Astrocyte of the cerebellum (primary cell): ENCODE data around the gene THRB.

Experiments used
- DNase-seq: peaks from one replicate; pipeline ENCODE4 v3.0.0-alpha.2; 2011; ENCODE audit warnings: low read depth
- H3K4me3 ChIP-seq: 2 replicates; pipeline ENCODE4 v1.5.1; 2011; ENCODE audit warnings: mild to moderate bottlenecking, low read depth, low read length, moderate library complexity
- CTCF ChIP-seq: IDR thresholded peaks from 2 replicates; pipeline ENCODE4 v1.5.1; 2012; ENCODE audit warnings: low read length, low read depth, moderate library complexity, mild to moderate bottlenecking; ENCODE audit errors: missing control alignments
- in situ Hi-C: cut with HindIII; loops from 2 replicates; pipeline ENCODE4 v1.10.0; 2017; ENCODE audit warnings: low sequenced_read_pairs

THRB gene

DNA sequence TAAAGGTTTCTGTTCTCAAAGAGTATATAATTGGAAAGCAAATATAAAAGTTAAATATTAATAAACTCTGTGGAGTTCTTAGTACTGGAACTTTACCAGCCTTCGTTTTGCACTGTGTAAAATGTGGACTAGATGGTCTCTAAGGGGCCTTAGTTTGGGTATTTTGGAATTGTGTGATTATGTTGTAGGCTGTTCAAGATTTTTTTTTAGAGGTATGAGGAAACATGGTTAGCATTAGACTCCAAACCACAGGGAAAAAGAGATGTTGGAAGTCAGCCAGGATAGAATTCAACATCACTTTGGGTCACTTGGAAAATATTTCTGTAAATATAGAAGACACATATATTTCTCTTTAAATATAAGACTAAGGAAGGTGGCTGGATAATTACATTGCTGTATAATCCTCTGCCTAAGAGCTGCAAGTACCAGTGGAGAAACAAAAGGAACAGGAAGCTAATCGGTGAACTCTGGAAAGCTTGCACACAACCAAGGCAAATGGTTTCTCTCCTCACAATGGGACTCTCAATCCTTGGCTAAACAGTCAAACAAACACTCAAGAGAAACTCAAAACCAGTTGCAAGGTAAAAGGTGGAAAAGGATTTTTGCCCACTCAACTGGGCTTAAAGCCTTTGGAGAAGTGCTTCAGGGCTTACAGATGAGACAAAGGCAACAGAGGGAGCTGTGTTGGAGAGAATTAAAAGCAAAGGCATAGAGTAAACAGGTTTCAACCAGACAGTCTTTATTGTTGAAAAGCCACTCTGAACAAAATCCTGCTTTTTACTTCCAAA is 407.8 kb downstream of the THRB start:
- TF ChIP-seq CTCF, result no peak
- DNase-seq, result peak; percentile 27
- in situ Hi-C loops, result no loop called here
- no peak overlapping the region for H3K4me3 ChIP-seq

DNA sequence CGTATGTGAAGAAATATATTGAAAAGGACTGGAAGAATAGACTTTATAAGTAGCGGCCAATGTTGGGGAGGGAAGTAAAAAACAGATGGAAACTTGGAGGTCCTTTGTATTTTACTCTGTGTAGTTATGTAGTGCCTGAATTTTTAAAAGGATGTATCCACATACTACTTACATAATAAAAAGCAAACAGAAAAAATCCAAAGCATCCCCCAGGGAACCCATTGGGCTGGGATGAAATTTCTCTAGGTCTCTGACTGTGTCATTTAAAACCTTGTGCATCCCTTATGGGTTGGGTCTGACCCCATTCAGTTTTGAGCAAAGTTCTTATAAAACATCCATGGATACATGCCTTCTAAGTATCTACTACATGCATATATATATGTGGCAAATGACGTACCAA is 408.4 kb downstream of the THRB start:
- no peak for TF ChIP-seq CTCF
- no peak for DNase-seq
- H3K4me3 ChIP-seq, result no peak overlapping the region
- in situ Hi-C loops, result no loop called here

DNA sequence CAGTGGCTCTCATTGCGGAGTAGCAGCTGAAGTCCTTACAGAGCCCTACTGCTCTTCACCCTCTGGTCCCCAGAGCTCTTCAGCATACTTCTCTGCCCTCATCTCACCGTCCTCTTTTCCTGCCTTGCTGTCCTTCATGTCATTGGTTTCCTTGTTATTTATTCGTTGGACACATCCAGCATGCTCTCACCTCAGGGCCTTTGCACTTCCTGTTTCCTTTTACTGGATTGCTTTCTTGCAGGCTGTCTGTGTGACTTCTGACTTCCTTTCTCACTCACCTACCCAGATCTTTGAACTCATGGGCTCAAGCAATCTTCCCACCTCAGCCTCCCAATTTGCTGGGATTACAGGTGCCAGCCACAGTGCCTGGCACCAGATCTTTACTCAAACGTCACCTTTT is 422.5 kb downstream of the THRB start:
- no peak for DNase-seq
- in situ Hi-C loops, result no loop called here
- H3K4me3 ChIP-seq, result no peak overlapping the region
- no peak for TF ChIP-seq CTCF

DNA sequence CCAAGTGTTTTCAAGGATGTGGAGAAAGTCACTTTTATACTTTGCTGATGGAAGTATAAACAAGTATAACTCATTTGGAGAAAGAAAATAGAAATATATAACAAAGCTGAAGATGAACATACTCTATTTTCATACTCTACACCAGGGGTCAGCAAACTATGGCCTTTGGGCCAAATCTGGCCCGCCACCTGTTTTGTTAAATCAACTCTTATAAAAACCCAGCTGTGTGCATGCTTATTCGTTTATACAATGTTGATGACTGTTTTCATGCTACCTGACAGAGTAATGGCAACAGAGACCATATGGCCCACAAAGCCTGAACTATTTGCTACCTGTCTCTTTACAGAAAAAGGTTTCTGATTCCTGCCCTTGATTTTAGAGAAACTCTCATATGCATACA is 425.6 kb downstream of the THRB start:
- in situ Hi-C loops, result no loop called here
- no peak overlapping the region for H3K4me3 ChIP-seq
- no peak for TF ChIP-seq CTCF
- no peak for DNase-seq

GRCh38 chr3:24067483-24067882 is 427.2 kb downstream of the THRB start:
- in situ Hi-C loops, result no loop called here

More at GRCh38 chr3:24067483-24067882, 427.2 kb downstream of the THRB start:
- DNase-seq, result no peak
- H3K4me3 ChIP-seq, result no peak overlapping the region
- TF ChIP-seq CTCF, result no peak
